Activated naive CD8-positive, alpha-beta T cell treated with anti-CD3 and anti-CD28 coated beads for 36 hours (primary cell): Measurements from ENCODE around the gene GNL3L. TPM values are rescaled to one million over a fixed set of nuclear protein-coding genes. Genes with fewer than 3 reads are reported as not detected.

Experiments
- total RNA-seq, 2 experiments: library from RNA; stranded (reverse); gene quantifications; one replicate each; pipeline ENCODE4 v1.2.3, GENCODE V29; 2021

GNL3L gene
- total RNA-seq, 2 experiments from 2014 or later: 91.2 to 91.8 TPM

Other genes starting within 250 kb of the GNL3L start
- 1 to 10 TPM in 1 of 2 experiments, under 1 TPM in 1; 0.64 to 1.0 TPM for gene WNK3, start 172.2 kb upstream of the GNL3L start, total RNA-seq
- gene TSR2, start 89.8 kb upstream of the GNL3L start, total RNA-seq: 10 to 100 TPM; 50.5 to 53.4 TPM
- under 1 TPM; 0.10 to 0.19 TPM for gene FGD1, start 34.0 kb upstream of the GNL3L start, total RNA-seq